AG10803 (cell line): Measurements from ENCODE around the gene SNTG2.
"Not testable (repeated sequence)": the region's sequence is repeated elsewhere in the genome, so short reads cannot be mapped to it uniquely, and the experiment has no call there.

ENCODE experiments used
- DNase-seq: peaks from one replicate; pipeline ENCODE4 v3.0.0; 2010; ENCODE audit warnings: low read depth
- H3K4me3 ChIP-seq: 2 replicates; pipeline ENCODE4 v1.5.1; 2011; ENCODE audit warnings: mild to moderate bottlenecking, low read length, control low read depth
- TF ChIP-seq, protein P1 (sequence below): conservative IDR thresholded peaks from 2 replicates; pipeline ENCODE4 v1.5.1; 2011; ENCODE audit warnings: mild to moderate bottlenecking, low read length, control low read depth, inconsistent platforms

Gene SNTG2

DNA sequence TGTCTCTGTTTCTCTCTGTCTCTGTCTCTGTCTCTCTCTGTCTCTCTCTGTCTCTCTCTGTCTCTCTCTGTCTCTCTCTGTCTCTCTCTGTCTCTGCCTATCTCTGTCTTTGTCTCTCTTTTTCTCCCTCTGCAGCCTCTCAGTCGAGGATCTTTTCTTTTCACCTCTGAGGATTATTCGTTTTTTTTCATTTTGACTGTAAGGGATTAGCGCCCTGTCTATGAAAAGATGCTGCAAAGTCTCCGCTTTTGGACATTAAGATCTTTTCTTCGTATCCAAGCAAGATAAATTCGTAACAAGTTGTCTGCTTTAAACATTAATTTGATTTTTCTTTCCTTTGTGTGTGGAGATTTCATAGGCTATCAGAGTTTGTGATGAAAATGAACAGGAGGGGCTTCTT is 271.4 kb downstream of the SNTG2 start:
- no peak for DNase-seq
- H3K4me3 ChIP-seq = no peak overlapping the region
- TF ChIP-seq, protein P1, sequence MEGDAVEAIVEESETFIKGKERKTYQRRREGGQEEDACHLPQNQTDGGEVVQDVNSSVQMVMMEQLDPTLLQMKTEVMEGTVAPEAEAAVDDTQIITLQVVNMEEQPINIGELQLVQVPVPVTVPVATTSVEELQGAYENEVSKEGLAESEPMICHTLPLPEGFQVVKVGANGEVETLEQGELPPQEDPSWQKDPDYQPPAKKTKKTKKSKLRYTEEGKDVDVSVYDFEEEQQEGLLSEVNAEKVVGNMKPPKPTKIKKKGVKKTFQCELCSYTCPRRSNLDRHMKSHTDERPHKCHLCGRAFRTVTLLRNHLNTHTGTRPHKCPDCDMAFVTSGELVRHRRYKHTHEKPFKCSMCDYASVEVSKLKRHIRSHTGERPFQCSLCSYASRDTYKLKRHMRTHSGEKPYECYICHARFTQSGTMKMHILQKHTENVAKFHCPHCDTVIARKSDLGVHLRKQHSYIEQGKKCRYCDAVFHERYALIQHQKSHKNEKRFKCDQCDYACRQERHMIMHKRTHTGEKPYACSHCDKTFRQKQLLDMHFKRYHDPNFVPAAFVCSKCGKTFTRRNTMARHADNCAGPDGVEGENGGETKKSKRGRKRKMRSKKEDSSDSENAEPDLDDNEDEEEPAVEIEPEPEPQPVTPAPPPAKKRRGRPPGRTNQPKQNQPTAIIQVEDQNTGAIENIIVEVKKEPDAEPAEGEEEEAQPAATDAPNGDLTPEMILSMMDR = no peak

DNA sequence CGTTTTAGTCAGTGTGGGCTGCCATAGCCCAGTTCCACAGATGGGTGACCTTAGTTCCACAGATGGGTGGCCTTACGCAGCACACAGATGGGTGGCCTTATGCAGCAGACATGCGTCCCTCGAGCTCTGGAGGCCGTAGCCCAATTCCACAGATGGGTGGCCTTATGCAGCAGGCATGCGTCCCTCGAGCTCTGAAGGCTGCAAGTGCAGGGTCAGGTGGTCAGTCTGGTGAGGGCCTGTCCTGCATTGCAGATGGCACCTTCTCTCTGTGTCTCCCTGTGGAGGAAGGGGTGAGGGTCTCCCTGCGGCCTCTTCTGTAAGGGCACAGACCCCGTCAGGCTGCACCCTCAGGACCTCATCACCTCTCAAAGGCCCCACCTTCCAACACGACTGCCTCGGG is 273.1 kb downstream of the SNTG2 start:
- no peak overlapping the region for H3K4me3 ChIP-seq
- TF ChIP-seq, protein P1 = no peak
- no peak for DNase-seq

DNA sequence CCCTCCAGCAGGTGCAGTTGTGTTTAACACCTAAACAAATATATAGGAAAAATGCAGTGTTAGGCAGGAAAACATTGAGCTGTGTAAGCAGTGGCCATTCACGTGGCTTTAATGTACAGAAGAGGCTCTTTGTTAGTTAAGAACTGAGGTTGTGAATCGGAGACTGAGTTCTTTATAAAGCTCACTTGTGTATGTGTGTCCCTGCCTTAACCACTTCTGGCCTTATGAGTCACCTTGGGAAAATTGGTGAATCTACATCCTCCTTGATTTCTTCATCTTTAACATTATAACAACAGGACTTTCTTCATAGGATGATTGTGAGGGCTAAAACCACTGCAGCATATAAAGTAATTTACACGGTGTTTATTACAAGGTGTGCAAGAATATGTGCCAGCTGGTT is 274.3 kb downstream of the SNTG2 start:
- TF ChIP-seq, protein P1 = no peak
- no peak overlapping the region for H3K4me3 ChIP-seq
- DNase-seq = no peak

DNA sequence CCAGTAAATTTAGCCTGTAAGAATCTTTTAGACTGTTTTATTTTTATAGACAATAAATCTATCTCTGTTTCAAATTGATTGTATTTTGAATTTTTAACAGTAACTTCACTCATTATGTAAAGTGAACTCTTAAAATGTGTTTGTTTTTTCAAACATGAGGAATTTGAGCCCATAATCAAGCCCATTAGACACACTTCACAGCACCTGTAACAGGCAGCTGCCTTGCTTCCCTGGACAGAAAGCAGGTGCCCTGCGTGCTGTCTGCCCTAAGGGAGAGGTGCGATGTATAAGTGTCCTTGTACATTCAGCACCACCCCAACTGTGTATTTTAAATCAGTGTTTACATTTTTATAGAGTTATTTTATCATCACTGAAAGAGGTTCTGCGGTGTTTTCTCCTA is 276.1 kb downstream of the SNTG2 start:
- DNase-seq = no peak
- H3K4me3 ChIP-seq = no peak overlapping the region
- TF ChIP-seq, protein P1 = no peak

DNA sequence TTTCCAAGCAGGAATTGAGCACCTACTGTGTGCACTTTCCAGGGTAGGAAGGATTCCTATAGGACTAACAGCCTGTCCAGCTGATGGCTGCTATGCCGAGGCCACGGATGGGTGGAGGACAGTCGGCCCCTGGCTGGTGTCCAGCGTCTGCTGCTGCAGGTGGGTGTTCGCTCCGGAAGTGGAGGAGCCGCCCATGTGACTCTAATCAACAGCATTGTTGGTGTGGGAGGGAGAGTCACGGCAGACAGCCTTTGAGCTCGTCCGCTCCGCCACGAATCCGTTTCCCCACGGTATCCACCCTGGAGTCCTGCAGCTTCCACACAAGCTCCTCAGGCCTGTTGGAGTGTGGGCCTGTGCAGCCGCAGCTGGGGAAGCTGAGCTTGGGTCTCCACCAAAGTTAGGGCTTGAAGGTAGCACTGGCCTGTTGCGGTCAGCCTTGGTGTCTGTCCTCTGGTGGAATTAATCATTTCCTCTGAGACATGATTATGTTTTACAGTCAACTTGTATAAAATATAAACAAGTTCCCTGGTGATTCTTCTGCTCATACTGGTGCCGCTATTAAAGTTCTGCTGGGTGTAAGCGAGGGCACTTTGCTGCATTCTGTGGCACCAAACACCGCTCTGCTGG is 276.7 kb downstream of the SNTG2 start:
- no peak for DNase-seq
- no peak overlapping the region for H3K4me3 ChIP-seq
- TF ChIP-seq, protein P1 = no peak

DNA sequence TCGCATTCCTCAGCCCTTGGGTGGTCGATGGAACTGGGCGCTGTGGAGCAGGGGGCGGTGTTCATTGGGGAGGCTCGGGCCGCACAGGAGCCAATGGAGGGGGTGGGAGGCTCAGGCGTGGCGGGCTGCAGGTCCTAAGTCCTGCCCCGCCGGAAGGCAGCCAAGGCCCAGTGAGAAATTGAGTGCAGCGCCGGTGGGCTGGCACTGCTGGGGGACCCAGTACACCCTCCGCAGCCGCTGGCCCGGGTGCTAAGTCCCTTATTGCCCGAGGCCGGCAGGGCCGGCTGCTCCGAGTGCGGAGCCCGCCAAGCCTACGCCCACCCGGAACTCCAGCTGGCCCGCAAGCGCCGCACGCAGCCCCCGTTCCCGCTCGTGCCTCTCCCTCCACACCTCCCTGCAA is 278.9 kb downstream of the SNTG2 start:
- not testable (repeated sequence) for H3K4me3 ChIP-seq, DNase-seq

DNA sequence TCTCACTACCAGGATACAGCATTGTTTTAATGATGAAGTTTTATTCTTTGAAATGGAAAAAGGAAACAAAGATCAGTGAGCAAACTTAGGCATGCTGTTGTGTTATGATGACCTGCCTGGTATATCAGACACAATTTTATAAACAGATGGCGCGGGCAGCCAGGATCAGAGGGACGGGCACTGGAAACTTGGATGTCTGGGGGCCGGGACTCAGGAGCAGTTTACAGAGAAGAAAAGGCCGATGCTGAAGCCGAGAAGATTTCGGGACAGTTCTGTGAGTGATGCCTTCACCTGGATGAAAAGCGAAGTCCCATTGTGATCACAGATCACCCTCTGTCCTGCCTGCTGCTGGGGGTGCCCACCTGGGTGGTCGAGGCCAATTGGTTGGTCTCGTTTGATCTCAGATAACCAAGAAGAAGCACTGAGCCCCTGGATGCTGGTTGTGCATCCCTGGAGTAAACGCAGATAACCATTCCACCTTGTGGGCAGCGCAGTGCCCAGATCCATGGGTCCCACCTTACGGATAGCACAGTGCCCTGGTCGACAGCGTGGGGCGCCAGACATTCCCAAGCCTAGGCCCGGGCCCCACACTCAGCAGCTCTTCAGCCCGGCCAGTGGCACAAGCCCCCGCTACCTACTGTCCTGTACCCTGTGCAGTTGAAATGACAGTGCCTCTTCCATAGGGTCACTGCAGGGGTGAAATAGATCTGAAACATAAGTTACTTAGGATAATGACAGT is 279.7 kb downstream of the SNTG2 start:
- TF ChIP-seq, protein P1 = no peak
- no peak overlapping the region for H3K4me3 ChIP-seq
- DNase-seq = no peak
